Subcutaneous adipose tissue (tissue), 4 donors: ENCODE measurements around the gene SSH3. TPM values are rescaled to one million over a fixed set of nuclear protein-coding genes. Genes with fewer than 3 reads are reported as not detected.

Source experiments
- total RNA-seq, 4 donors: library from RNA; depleted of rRNA; stranded (reverse); fragments of >200 nt; gene quantifications; one replicate each; pipeline ENCODE4 v1.1.0, GENCODE V29; 2016
- TF ChIP-seq, protein P1 (sequence below): fragments of 450-650 bp; IDR thresholded peaks from one replicate; pipeline ENCODE4 v1.5.1; 2016; ENCODE audit warnings: low read depth, mild to moderate bottlenecking, control low read depth, antibody characterized with exemption, moderate library complexity

The SSH3 gene
- 10 to 100 TPM; 11.9 to 43.2 (median 37.2) TPM for total RNA-seq

- TF ChIP-seq, protein P1, sequence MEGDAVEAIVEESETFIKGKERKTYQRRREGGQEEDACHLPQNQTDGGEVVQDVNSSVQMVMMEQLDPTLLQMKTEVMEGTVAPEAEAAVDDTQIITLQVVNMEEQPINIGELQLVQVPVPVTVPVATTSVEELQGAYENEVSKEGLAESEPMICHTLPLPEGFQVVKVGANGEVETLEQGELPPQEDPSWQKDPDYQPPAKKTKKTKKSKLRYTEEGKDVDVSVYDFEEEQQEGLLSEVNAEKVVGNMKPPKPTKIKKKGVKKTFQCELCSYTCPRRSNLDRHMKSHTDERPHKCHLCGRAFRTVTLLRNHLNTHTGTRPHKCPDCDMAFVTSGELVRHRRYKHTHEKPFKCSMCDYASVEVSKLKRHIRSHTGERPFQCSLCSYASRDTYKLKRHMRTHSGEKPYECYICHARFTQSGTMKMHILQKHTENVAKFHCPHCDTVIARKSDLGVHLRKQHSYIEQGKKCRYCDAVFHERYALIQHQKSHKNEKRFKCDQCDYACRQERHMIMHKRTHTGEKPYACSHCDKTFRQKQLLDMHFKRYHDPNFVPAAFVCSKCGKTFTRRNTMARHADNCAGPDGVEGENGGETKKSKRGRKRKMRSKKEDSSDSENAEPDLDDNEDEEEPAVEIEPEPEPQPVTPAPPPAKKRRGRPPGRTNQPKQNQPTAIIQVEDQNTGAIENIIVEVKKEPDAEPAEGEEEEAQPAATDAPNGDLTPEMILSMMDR: no peak
Measured at GRCh38 chr11:67303132-67303834, at the start of gene SSH3. TSS of gene SSH3 (plus strand) at chr11:67303530. CDS start at chr11:67303626, 96 bp downstream.

DNA sequence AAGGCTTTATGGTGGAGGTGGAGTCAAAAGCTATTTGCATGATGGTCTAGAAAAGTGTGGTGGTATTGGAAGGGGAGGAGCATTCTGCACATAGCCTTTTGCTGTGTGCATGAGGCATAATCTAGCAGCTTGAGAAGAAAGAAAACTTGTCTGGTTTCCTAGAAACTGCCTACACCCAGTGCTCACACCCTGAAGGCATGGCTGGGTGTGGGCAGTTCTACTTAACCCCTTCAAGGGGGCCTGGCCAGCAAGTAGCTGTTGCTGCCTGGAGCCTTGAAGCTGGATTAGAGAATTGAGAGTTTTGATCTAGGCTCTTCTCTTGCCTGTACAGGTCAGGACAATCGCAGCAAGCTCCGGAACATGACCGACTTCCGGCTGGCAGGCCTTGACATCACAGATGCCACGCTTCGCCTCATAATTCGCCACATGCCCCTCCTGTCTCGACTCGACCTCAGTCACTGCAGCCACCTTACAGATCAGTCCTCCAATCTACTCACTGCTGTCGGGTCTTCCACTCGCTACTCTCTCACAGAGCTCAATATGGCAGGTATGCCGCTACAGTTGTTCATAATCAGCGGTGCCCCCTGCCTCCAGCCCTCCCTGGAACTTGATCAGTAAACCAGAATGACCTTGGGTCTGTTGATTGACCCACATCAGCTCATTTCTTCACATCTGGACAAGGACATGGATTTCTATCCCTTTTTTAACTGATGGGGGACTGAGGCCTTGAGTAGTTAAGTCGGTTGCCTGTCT is 49.3 kb upstream of the SSH3 start:
- TF ChIP-seq, protein P1: no peak

- TF ChIP-seq, protein P1: no peak
Measured at GRCh38 chr11:67254798-67255197, 48.5 kb upstream of the SSH3 start.

DNA sequence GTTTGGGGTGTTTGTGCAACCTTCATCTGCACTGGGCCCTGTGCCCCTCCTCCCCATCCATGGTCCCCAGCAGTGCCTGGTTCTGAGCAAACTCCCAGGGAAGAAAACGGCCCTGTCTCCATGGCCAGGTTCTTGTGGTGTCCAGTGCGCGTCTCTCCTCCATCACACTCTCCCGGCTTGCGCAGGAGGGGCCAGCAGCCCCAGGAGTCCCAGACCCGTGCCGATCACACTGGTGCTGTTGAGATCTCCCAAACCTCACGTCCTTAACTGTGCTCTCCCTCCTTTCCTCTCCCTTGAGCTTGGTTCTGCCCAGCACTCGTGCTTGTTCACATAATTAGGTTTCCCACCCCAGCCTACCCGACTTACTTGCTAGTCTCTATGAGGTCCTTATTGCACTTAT is 48.0 kb upstream of the SSH3 start:
- TF ChIP-seq, protein P1: no peak

DNA sequence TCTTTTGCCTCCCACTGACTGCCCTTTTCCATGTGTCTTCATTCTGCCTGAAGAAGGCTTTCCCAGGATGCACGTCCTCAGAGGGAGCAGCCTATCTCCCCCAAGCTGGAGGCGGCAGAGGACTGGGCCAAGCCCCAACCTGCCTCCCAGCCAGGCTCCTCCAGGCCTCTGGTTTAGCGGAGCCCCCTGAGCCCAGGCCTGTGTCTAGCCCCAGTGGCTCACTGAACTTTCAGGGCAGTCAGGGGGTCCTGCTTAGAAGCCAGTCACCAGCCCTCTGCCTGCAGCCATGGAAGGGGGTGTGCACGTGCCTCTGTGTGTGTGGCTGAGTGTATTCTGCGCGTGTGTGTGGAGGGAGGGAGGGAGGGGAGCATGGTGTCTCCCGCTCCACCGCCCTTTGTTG is 47.5 kb upstream of the SSH3 start:
- TF ChIP-seq, protein P1: no peak

DNA sequence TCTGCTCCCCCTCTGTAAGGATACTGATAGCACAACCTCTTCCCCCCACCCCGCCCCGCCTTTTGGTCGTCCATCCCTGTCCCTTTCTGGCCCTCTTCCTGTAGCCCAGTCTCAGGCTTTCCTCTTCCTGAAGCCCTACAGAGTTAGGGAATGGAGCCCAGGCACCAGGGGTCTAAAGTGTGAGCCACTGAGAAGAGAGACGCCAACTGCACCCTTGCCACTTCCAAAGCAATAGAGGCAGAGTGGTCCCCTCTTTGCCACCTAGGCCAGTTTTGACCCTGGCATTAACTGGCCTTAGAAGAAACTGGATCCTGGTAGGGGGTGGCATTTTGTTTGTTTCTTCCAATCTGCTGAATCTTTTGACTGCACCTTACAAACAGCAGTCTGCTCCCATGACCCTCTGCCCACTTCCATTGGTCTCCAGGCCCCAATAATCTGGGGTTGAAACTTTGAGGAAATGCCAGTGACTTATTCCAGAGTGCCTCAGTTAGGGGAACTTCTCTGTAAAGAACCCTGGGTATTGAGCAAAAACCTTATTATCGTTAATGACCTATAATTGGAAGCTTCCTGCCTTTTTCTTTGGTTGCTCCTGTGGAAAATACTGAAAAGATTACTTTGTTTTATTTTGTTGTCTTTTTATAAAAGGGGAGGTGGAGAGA is 46.7 kb upstream of the SSH3 start:
- TF ChIP-seq, protein P1: no peak

DNA sequence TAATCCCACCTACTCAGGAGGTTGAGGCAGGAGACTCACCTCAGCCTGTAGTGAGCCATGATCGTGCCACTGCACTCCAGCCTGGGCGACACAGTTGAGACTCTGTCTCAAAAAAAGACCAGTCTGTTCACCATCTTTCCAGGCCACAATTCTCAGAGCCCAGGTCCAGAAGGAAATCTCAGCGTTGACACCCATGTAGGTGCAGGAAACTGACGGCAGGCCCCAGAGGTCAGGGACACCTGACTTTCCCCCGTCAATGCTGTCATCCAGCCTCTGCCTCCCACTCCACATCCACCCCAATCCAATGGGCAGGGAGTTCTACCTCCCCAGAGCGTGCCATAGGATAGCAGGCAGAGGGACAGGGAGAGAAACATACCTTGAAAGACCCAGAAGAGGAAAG is 42.9 kb upstream of the SSH3 start:
- TF ChIP-seq, protein P1: no peak
